ENCODE data around the gene PSMF1. TPM values are rescaled to one million over a fixed set of nuclear protein-coding genes. Genes with fewer than 3 reads are reported as not detected.

PSMF1 gene
- total RNA-seq, 1 experiment from 2014 or later, result 102 TPM

GRCh38 chr20:1189827-1190226, 71.4 kb downstream of the PSMF1 start:
- no peak for DNase-seq (ENCODE audit: low read depth)

- DNase-seq (ENCODE audit: low read depth), result no peak
Observed at GRCh38 chr20:1190847-1191246, 72.4 kb downstream of the PSMF1 start.

- DNase-seq (ENCODE audit: low read depth), result no peak
Observed at GRCh38 chr20:1191299-1191698, 72.9 kb downstream of the PSMF1 start.

- no peak for DNase-seq (ENCODE audit: low read depth)
Observed at GRCh38 chr20:1195226-1195625, 76.8 kb downstream of the PSMF1 start.

GRCh38 chr20:1196634-1197033, 78.2 kb downstream of the PSMF1 start:
- DNase-seq (ENCODE audit: low read depth), result no peak

GRCh38 chr20:1197801-1198200, 79.4 kb downstream of the PSMF1 start:
- no peak for DNase-seq (ENCODE audit: low read depth)

GRCh38 chr20:1198751-1199150, 80.3 kb downstream of the PSMF1 start:
- no peak for DNase-seq (ENCODE audit: low read depth)

- no peak for DNase-seq (ENCODE audit: low read depth)
Observed at GRCh38 chr20:1199212-1199873, 80.9 kb downstream of the PSMF1 start.

GRCh38 chr20:1199964-1200363, 81.6 kb downstream of the PSMF1 start:
- no peak for DNase-seq (ENCODE audit: low read depth)

- DNase-seq (ENCODE audit: low read depth), result no peak
Observed at GRCh38 chr20:1202762-1203504, 84.5 kb downstream of the PSMF1 start, which contains the start of gene C20orf202. Gene C20orf202 (plus strand): TSS chr20:1203454. CDS start chr20:1203586, 132 bp downstream.

GRCh38 chr20:1203630-1204029, 85.2 kb downstream of the PSMF1 start:
- DNase-seq (ENCODE audit: low read depth), result no peak

GRCh38 chr20:1204113-1204512, 85.7 kb downstream of the PSMF1 start:
- no peak for DNase-seq (ENCODE audit: low read depth)

- no peak for DNase-seq (ENCODE audit: low read depth)
Observed at GRCh38 chr20:1204576-1204975, 86.2 kb downstream of the PSMF1 start.

GRCh38 chr20:1205802-1206201, 87.4 kb downstream of the PSMF1 start:
- DNase-seq (ENCODE audit: low read depth), result no peak

- DNase-seq (ENCODE audit: low read depth), result no peak
Observed at GRCh38 chr20:1206366-1207148, 88.2 kb downstream of the PSMF1 start.

- DNase-seq (ENCODE audit: low read depth), result no peak
Observed at GRCh38 chr20:1207293-1207878, 89.0 kb downstream of the PSMF1 start.

- no peak for DNase-seq (ENCODE audit: low read depth)
Observed at GRCh38 chr20:1209447-1210387, 91.3 kb downstream of the PSMF1 start.

- no peak for DNase-seq (ENCODE audit: low read depth)
Observed at GRCh38 chr20:1210501-1210900, 92.1 kb downstream of the PSMF1 start.

GRCh38 chr20:1212023-1212422, 93.6 kb downstream of the PSMF1 start:
- DNase-seq (ENCODE audit: low read depth), result no peak

GRCh38 chr20:1212607-1213396, 94.4 kb downstream of the PSMF1 start:
- DNase-seq (ENCODE audit: low read depth), result peak; percentile 77
